GM23248 (cell line): ENCODE measurements around the gene LYPD4.

Source experiments
- EZH2 ChIP-seq: fragments of 200-600 bp; sonication (generic); IDR thresholded peaks from 2 replicates; pipeline ENCODE4 v1.6.1; 2018; ENCODE audit warnings: antibody characterized with exemption, mild to moderate bottlenecking; ENCODE audit not compliant: insufficient read depth, poor library complexity, severe bottlenecking
- EZH2phosphoT487 ChIP-seq: fragments of 200-600 bp; sonication (generic); IDR thresholded peaks from 2 replicates; pipeline ENCODE4 v1.6.1; 2018; ENCODE audit warnings: antibody characterized with exemption, moderate library complexity, mild to moderate bottlenecking, low read depth; ENCODE audit not compliant: insufficient read depth

DNA sequence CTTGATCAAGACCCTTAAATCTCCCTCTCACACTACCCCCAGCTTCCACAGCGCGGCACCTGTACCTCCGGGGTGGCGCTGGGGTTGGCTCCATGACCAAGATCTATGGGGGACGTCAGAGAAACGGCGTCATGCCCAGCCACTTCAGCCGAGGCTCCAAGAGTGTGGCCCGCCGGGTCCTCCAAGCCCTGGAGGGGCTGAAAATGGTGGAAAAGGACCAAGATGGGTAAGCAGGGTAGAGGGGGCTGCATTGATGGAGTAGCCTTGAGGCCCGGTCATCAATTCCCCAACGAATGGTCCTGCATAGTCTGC is 24.5 kb upstream of the LYPD4 start:
- TF ChIP-seq EZH2phosphoT487 (no peak), EZH2 (no peak)
